SKM-1 treated with dmso at 0.1 percent for 144 hours (cell line): ENCODE data around the gene TSEN15.

Experiments used
- DNase-seq: peaks from one replicate; lab custom pipeline; 2025; ENCODE audit not compliant: unreplicated experiment; lab: John Stamatoyannopoulos, UW

Gene TSEN15

GRCh38 chr1:184051485-184052193 lies at the start of gene TSEN15:
Gene TSEN15 (plus strand): TSS chr1:184051730. CDS start chr1:184051756, 26 bp downstream.
- DNase-seq, result peak; percentile 81

- no peak for DNase-seq
These were observed 49.5 kb upstream of the TSEN15 start for GRCh38 chr1:184002071-184002470.

- no peak for DNase-seq
These were observed 46.6 kb upstream of the TSEN15 start for GRCh38 chr1:184004935-184005334.

- DNase-seq, result no peak
These were observed 46.0 kb upstream of the TSEN15 start for GRCh38 chr1:184005506-184005905.

GRCh38 chr1:184010788-184011187 lies 40.7 kb upstream of the TSEN15 start:
- DNase-seq, result no peak

GRCh38 chr1:184012187-184012586 lies 39.3 kb upstream of the TSEN15 start:
- no peak for DNase-seq

- no peak for DNase-seq
These were observed 37.3 kb upstream of the TSEN15 start for GRCh38 chr1:184014271-184014670.

GRCh38 chr1:184016169-184016568 lies 35.4 kb upstream of the TSEN15 start:
- no peak for DNase-seq

GRCh38 chr1:184017306-184017705 lies 34.2 kb upstream of the TSEN15 start:
- DNase-seq, result peak; percentile 51

- no peak for DNase-seq
These were observed 32.9 kb upstream of the TSEN15 start for GRCh38 chr1:184018622-184019021.

- no peak for DNase-seq
These were observed 32.5 kb upstream of the TSEN15 start for GRCh38 chr1:184019069-184019468.

GRCh38 chr1:184019506-184019905 lies 32.0 kb upstream of the TSEN15 start:
- no peak for DNase-seq

GRCh38 chr1:184020328-184020727 lies 31.2 kb upstream of the TSEN15 start:
- no peak for DNase-seq

- DNase-seq, result no peak
These were observed 30.7 kb upstream of the TSEN15 start for GRCh38 chr1:184020855-184021254.

GRCh38 chr1:184021728-184022127 lies 29.8 kb upstream of the TSEN15 start:
- DNase-seq, result no peak

- DNase-seq, result no peak
These were observed 28.9 kb upstream of the TSEN15 start for GRCh38 chr1:184022668-184023067.

GRCh38 chr1:184023171-184023570 lies 28.4 kb upstream of the TSEN15 start:
- DNase-seq, result no peak

GRCh38 chr1:184025242-184025675 lies 26.3 kb upstream of the TSEN15 start:
- no peak for DNase-seq

GRCh38 chr1:184027826-184028695 lies 23.5 kb upstream of the TSEN15 start:
- no peak for DNase-seq

- no peak for DNase-seq
These were observed 22.5 kb upstream of the TSEN15 start for GRCh38 chr1:184028854-184029623.

- no peak for DNase-seq
These were observed 21.0 kb upstream of the TSEN15 start for GRCh38 chr1:184030433-184031091.
